Peyer's patch (tissue), 4 donors: ENCODE measurements around the gene UNC5B.

ENCODE experiments used
- POLR2A ChIP-seq, 2 donors: fragments of 450-650 bp; IDR thresholded peaks; one replicate each; pipeline ENCODE4 v1.5.1; 2017; ENCODE audit warnings: antibody characterized with exemption in 2 of 2, mild to moderate bottlenecking in 2 of 2, moderate library complexity in 2 of 2
- TF ChIP-seq, protein P1 (sequence below), 6 experiments: fragments of 450-650 bp in 4 of 6; fragments of 200-600 bp in 2 of 6; sonication (generic) in 1 of 6; IDR thresholded peaks; one replicate each; pipeline ENCODE4 v1.5.1; 2017 to 2019; ENCODE audit warnings: antibody characterized with exemption in 6 of 6, mild to moderate bottlenecking in 3 of 6, moderate library complexity in 1 of 6

DNA sequence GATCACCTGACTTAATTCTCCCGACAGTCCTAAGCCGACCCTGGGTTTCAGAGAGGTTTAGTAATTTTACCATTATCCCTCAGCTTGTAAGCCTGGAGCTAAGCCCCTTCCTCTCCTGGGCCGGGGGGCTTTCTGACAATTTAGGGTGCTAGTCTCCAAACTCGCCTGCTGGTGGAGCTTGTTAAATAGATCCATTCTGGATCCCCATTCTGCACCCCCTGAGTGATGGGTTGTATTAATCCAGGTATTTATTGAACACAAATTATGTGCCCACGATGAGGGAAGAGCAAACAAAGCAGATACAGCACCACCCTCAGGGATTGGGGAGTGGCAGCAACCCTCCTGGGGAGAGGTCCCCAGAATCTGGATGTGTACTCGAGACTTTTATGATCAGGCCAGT is 105.4 kb downstream of the UNC5B start:
- TF ChIP-seq POLR2A (IDR thresholded peaks at IDR 0.05) = no peak
- TF ChIP-seq, protein P1, sequence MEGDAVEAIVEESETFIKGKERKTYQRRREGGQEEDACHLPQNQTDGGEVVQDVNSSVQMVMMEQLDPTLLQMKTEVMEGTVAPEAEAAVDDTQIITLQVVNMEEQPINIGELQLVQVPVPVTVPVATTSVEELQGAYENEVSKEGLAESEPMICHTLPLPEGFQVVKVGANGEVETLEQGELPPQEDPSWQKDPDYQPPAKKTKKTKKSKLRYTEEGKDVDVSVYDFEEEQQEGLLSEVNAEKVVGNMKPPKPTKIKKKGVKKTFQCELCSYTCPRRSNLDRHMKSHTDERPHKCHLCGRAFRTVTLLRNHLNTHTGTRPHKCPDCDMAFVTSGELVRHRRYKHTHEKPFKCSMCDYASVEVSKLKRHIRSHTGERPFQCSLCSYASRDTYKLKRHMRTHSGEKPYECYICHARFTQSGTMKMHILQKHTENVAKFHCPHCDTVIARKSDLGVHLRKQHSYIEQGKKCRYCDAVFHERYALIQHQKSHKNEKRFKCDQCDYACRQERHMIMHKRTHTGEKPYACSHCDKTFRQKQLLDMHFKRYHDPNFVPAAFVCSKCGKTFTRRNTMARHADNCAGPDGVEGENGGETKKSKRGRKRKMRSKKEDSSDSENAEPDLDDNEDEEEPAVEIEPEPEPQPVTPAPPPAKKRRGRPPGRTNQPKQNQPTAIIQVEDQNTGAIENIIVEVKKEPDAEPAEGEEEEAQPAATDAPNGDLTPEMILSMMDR (IDR thresholded peaks at IDR 0.05) = no peak
